Peyer's patch (tissue), 4 donors: ENCODE data around the gene ITGB3. TPM values are rescaled to one million over a fixed set of nuclear protein-coding genes. Genes with fewer than 3 reads are reported as not detected.
A peak's percentile ranks its signal among the peaks of the same experiment; 100 is the strongest.

Experiments used
- DNase-seq, 3 donors: peaks; one replicate each; pipeline ENCODE4 v3.0.0-alpha.2; 2017 to 2019
- H3K27ac ChIP-seq, 4 donors: fragments of 200-600 bp; sonication (generic); one replicate each; pipeline ENCODE4 v1.5.1; 2016 to 2019
- H3K27me3 ChIP-seq, 2 donors: fragments of 200-600 bp; sonication (generic); one replicate each; pipeline ENCODE4 v1.5.1; 2019
- H3K36me3 ChIP-seq, 3 donors: fragments of 200-600 bp; sonication (generic); one replicate each; pipeline ENCODE4 v1.5.1; 2016 to 2019
- H3K4me1 ChIP-seq, 4 donors: fragments of 200-600 bp; sonication (generic); one replicate each; pipeline ENCODE4 v1.5.1; 2016 to 2019
- H3K4me3 ChIP-seq, 4 donors: fragments of 200-600 bp; sonication (generic); 1 replicate in 3 of 4; 2 replicates in 1 of 4; pipeline ENCODE4 v1.5.1; 2016 to 2019; ENCODE audit warnings: mild to moderate bottlenecking in 1 of 4
- H3K9me3 ChIP-seq, 4 donors: fragments of 200-600 bp; sonication (generic); one replicate each; pipeline ENCODE4 v1.5.1; 2016 to 2019; ENCODE audit warnings: mild to moderate bottlenecking in 1 of 4
- POLR2A ChIP-seq, 2 donors: fragments of 450-650 bp; IDR thresholded peaks; one replicate each; pipeline ENCODE4 v1.5.1; 2017; ENCODE audit warnings: antibody characterized with exemption in 2 of 2, mild to moderate bottlenecking in 2 of 2, moderate library complexity in 2 of 2
- total RNA-seq, 4 donors: library from RNA; depleted of rRNA; stranded (reverse); fragments of >200 nt; gene quantifications; one replicate each; pipeline ENCODE4 v1.1.0, GENCODE V29; 2016
- TF ChIP-seq, protein P1 (sequence below), 6 experiments: fragments of 450-650 bp in 4 of 6; fragments of 200-600 bp in 2 of 6; sonication (generic) in 1 of 6; IDR thresholded peaks; one replicate each; pipeline ENCODE4 v1.5.1; 2017 to 2019; ENCODE audit warnings: antibody characterized with exemption in 6 of 6, mild to moderate bottlenecking in 3 of 6, moderate library complexity in 1 of 6

The ITGB3 gene
- total RNA-seq, 4 donors from 2014 or later = 4.6 to 18.2 (median 6.6) TPM

DNA sequence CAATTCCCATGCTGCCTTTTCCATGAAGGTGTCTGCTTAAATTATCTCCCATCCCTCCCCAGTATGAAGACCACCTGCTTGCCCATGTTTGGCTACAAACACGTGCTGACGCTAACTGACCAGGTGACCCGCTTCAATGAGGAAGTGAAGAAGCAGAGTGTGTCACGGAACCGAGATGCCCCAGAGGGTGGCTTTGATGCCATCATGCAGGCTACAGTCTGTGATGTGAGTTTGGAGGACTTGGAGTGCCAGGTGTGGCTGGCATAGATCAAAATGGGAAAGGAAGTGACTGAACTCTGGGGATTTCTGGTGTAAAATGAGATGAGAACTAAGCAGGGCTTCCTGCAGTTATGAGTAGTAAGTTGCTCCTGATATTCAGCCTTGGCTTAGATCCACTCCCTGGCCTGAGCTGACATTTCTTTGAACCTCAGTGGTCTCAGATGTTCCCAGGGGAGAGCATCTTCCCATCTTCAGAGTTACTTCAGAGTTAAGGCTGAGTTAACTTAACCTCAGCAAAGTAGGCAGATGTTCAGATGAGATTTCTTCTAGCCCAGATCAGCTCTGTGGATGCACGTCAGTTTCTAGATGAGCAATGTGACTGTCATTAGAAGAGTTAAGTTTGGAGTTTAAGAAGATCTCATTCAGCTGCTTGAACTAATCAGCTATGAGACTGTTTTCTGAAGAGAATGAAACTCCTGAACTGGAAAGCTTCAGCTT lies 32.7 kb downstream of the ITGB3 start:
- TF ChIP-seq, protein P1, sequence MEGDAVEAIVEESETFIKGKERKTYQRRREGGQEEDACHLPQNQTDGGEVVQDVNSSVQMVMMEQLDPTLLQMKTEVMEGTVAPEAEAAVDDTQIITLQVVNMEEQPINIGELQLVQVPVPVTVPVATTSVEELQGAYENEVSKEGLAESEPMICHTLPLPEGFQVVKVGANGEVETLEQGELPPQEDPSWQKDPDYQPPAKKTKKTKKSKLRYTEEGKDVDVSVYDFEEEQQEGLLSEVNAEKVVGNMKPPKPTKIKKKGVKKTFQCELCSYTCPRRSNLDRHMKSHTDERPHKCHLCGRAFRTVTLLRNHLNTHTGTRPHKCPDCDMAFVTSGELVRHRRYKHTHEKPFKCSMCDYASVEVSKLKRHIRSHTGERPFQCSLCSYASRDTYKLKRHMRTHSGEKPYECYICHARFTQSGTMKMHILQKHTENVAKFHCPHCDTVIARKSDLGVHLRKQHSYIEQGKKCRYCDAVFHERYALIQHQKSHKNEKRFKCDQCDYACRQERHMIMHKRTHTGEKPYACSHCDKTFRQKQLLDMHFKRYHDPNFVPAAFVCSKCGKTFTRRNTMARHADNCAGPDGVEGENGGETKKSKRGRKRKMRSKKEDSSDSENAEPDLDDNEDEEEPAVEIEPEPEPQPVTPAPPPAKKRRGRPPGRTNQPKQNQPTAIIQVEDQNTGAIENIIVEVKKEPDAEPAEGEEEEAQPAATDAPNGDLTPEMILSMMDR (IDR thresholded peaks at IDR 0.05) = no peak
- TF ChIP-seq POLR2A (IDR thresholded peaks at IDR 0.05) = no peak
- Histone ChIP-seq H3K4me1 (peaks cover 0 to 3% (median 0%) of the 10 kb centered on the region in 4 donors), H3K27me3 (no peaks in the 10 kb centered on the region), H3K27ac (no peak overlapping the region), H3K36me3 (peaks cover 0 to 16% (median 0%) of the 10 kb centered on the region in 3 donors), H3K9me3 (no peaks in the 10 kb centered on the region), H3K4me3 (no peak overlapping the region)
- DNase-seq = peak in 2 of 3 donors; percentile 52 to 56

- Histone ChIP-seq H3K36me3 (peaks cover 0 to 16% (median 0%) of the 10 kb centered on the region in 3 donors), H3K9me3 (no peaks in the 10 kb centered on the region), H3K27me3 (no peaks in the 10 kb centered on the region), H3K4me3 (no peak overlapping the region), H3K27ac (no peak overlapping the region), H3K4me1 (peaks cover 0 to 3% (median 0%) of the 10 kb centered on the region in 4 donors)
- no peak for TF ChIP-seq POLR2A (IDR thresholded peaks at IDR 0.05)
- TF ChIP-seq, protein P1 (IDR thresholded peaks at IDR 0.05) = no peak
- DNase-seq = no peak
Measured at GRCh38 chr17:47287068-47287467, 33.4 kb downstream of the ITGB3 start.

- Histone ChIP-seq H3K4me3 (no peak overlapping the region), H3K4me1 (peaks cover 0 to 3% (median 0%) of the 10 kb centered on the region in 4 donors), H3K27me3 (no peaks in the 10 kb centered on the region), H3K9me3 (no peaks in the 10 kb centered on the region), H3K36me3 (peaks cover 0 to 16% (median 0%) of the 10 kb centered on the region in 3 donors), H3K27ac (no peak overlapping the region)
- no peak for TF ChIP-seq POLR2A (IDR thresholded peaks at IDR 0.05)
- TF ChIP-seq, protein P1 (IDR thresholded peaks at IDR 0.05) = no peak
- no peak for DNase-seq
Measured at GRCh38 chr17:47287639-47288038, 34.0 kb downstream of the ITGB3 start.

GRCh38 chr17:47288531-47289116 lies 35.0 kb downstream of the ITGB3 start:
- H3K27me3 ChIP-seq = no peaks in the 10 kb centered on the region
- H3K27ac ChIP-seq = no peak overlapping the region
- no peak for DNase-seq
- no peak overlapping the region for H3K4me3 ChIP-seq
- H3K36me3 ChIP-seq = peaks cover 0 to 16% (median 0%) of the 10 kb centered on the region in 3 donors
- peaks cover 0 to 3% (median 0%) of the 10 kb centered on the region in 4 donors for H3K4me1 ChIP-seq
- H3K9me3 ChIP-seq = no peaks in the 10 kb centered on the region
- TF ChIP-seq, protein P1 (IDR thresholded peaks at IDR 0.05) = no peak
- TF ChIP-seq POLR2A (IDR thresholded peaks at IDR 0.05) = no peak

- H3K4me3 ChIP-seq = no peak overlapping the region
- no peak overlapping the region for H3K27ac ChIP-seq
- H3K9me3 ChIP-seq = no peaks in the 10 kb centered on the region
- H3K36me3 ChIP-seq = peaks cover 0 to 15% (median 0%) of the 10 kb centered on the region in 3 donors
- peaks cover 0 to 3% (median under 1%) of the 10 kb centered on the region in 4 donors for H3K4me1 ChIP-seq
- TF ChIP-seq, protein P1 (IDR thresholded peaks at IDR 0.05) = no peak
- TF ChIP-seq POLR2A (IDR thresholded peaks at IDR 0.05) = no peak
- no peaks in the 10 kb centered on the region for H3K27me3 ChIP-seq
- DNase-seq = no peak
Measured at GRCh38 chr17:47289302-47289701, 35.7 kb downstream of the ITGB3 start.
